Endometrium (tissue), 2 donors: ENCODE measurements around the gene PTPRC.
A peak's percentile ranks its signal among the peaks of the same experiment; 100 is the strongest.

Experiments used
- FAIRE-seq: peaks from 2 replicates; lab custom pipeline; 2012; peaks lifted over from hg19 to GRCh38; lab: Jason Lieb, UNC
- donor health status: control.
- donor health status: control.

The PTPRC gene

DNA sequence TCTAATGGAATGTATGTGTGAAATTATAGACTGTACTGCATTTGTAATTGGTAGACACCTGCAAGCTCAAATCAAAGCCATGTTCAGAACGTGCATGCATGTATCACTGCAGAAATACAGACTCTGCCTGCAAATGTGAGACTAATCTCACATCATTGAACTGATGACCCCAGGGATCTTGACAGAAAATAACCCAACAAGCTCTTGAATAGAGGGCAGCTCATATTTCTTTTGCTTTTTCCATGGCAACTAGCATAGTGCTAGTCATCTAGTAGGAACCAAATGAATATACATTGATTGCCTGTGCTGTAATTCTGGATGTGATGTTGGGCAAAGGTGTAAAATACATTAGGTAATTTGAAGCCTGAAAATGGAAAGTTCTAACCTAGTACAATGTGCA is 62.4 kb downstream of the PTPRC start:
- FAIRE-seq: no peak

GRCh38 chr1:198701766-198702539 is 63.1 kb downstream of the PTPRC start:
- no peak for FAIRE-seq

GRCh38 chr1:198708761-198709525 is 70.1 kb downstream of the PTPRC start:
- FAIRE-seq: no peak

DNA sequence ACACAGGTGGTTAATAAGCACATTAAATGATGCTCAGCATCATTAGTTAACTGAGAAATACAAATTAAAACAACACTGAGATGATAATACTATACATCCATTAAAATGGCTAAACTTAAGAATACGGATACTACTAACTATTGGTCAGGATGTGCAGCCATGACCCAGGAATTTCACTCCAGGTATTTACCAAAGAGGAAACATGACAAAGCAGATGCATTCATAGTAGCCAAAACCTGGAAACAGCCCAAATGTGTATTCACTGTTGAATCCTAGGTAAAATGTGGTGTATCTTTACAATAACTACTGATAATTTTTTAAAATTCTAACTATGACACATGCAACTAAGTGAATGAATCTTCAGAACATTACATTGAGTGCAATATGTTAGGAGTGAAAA is 73.0 kb downstream of the PTPRC start:
- no peak for FAIRE-seq

GRCh38 chr1:198713081-198713480 is 74.2 kb downstream of the PTPRC start:
- FAIRE-seq: no peak

GRCh38 chr1:198714271-198714670 is 75.4 kb downstream of the PTPRC start:
- no peak for FAIRE-seq

- FAIRE-seq: no peak
These were observed 77.2 kb downstream of the PTPRC start for GRCh38 chr1:198716051-198716450.

- FAIRE-seq: no peak
These were observed 78.7 kb downstream of the PTPRC start for GRCh38 chr1:198717510-198717909.

GRCh38 chr1:198723127-198723526 is 84.3 kb downstream of the PTPRC start:
- no peak for FAIRE-seq

- no peak for FAIRE-seq
These were observed 86.2 kb downstream of the PTPRC start for GRCh38 chr1:198725090-198725489.

- FAIRE-seq: no peak
These were observed 87.6 kb downstream of the PTPRC start for GRCh38 chr1:198726455-198726854.

- FAIRE-seq: no peak
These were observed 90.5 kb downstream of the PTPRC start for GRCh38 chr1:198729195-198729863.

- no peak for FAIRE-seq
These were observed 92.1 kb downstream of the PTPRC start for GRCh38 chr1:198730952-198731351.

DNA sequence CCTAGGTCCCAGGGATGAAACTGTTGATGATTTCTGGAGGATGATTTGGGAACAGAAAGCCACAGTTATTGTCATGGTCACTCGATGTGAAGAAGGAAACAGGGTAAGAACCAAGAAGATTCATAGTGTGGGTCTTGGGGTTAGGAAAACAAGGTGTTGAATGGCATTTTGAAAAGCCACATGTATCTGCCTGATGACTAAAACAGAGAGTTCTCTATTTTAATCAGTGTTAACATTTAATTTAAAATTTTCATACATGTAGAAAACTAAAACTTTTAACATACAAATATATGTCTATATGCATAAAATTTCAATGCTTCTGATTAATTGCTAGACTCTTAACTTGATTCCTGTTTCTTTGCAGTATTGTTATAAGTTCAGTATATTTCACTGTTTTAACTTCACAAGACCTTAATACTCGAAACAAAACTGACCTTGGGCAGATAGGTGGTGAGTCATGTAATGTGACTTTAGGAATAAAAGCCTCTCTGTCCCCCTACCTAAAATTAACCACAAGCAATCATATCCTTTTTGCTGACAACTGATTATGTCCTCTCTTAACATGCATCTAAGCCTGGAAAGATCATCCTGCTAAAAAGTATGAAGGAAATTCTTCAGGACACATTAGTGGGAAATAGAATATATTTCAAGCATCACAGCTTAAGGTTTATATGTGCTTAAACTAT is 95.6 kb downstream of the PTPRC start:
- no peak for FAIRE-seq

DNA sequence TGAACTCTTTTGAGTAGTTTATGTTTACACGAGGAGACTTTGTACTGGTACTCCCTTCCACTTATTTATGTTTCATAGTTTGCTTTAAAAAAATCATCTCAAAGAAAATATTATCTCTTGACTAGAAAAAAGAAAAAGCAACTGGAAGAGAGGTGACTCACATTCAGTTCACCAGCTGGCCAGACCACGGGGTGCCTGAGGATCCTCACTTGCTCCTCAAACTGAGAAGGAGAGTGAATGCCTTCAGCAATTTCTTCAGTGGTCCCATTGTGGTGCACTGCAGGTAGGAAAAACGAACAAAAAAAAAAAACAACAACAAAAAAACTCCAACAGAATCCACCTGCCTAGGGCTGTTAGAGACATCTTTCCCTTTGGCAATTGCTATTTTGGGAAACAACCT is 102.9 kb downstream of the PTPRC start:
- no peak for FAIRE-seq

- no peak for FAIRE-seq
These were observed 108.3 kb downstream of the PTPRC start for GRCh38 chr1:198747127-198747526.

DNA sequence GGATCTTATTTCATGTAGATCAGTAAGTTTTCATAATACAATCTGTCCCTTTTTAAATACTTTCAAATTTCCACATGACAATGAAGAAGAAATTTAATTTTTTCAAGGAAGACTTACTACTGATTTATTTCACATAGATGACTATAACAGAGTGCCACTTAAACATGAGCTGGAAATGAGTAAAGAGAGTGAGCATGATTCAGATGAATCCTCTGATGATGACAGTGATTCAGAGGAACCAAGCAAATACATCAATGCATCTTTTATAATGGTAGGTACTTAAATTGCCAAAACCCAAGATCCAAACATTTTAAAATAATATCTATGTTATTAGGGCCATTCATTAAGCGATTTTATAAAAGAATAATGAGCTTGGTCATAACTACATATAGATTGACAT is 110.4 kb downstream of the PTPRC start:
- no peak for FAIRE-seq

DNA sequence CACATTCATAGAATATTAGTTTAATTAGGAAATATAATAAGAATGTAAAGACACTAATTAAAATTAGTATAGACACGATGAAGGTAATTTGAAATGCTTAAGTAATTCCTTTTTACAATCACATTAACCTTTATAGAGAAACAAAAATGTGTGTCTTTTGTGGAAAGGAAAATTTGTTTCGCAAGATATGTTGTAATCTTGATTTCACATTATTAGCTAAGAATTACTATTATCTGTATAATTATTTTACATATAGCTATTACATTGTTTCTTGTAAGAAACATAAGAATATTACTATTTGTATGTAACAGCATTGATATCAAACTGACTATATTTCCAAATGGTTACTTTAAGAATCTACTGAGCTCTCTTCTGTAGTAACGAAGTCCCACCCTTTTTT is 111.2 kb downstream of the PTPRC start:
- peak; percentile 18 for FAIRE-seq

DNA sequence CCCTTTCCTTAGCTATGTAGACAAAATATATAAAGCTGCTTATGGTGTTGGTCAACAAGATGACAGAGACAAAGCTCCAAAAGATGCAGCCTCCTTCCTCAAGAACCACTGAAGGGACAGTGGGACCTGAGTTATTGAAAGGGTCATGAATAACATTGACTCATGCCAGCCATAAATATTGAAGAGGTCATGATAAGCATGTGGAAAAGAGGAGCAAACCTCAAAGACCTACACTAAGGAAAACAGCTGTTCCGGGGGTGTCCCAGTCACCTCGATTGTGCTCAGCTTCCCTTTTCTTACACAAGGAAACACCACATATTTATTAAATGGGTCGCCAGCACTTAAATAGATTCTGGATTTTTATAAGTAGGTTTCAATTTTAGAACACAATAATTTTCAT is 112.9 kb downstream of the PTPRC start:
- no peak for FAIRE-seq

GRCh38 chr1:198754670-198755069 is 115.8 kb downstream of the PTPRC start:
- FAIRE-seq: no peak

DNA sequence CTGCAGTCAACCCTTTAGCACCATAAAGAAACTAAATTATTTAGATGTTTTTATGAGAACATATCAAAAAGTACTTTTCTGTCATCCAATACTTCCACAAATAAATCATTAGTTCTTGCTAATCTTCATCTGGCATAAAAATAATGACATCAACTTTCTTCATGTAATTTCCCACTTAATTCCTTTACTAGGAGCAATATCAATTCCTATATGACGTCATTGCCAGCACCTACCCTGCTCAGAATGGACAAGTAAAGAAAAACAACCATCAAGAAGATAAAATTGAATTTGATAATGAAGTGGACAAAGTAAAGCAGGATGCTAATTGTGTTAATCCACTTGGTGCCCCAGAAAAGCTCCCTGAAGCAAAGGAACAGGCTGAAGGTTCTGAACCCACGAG is 116.9 kb downstream of the PTPRC start:
- FAIRE-seq: no peak

DNA sequence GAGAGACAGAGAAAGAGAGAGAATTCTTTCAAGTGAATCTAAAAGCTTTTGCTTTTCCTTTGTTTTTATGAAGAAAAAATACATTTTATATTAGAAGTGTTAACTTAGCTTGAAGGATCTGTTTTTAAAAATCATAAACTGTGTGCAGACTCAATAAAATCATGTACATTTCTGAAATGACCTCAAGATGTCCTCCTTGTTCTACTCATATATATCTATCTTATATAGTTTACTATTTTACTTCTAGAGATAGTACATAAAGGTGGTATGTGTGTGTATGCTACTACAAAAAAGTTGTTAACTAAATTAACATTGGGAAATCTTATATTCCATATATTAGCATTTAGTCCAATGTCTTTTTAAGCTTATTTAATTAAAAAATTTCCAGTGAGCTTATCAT is 117.6 kb downstream of the PTPRC start:
- peak; percentile 85 for FAIRE-seq
